Left lobe of liver (tissue), 2 donors: ENCODE data around the gene SAMD7. TPM values are rescaled to one million over a fixed set of nuclear protein-coding genes. Genes with fewer than 3 reads are reported as not detected.
A peak's percentile ranks its signal among the peaks of the same experiment; 100 is the strongest.

Source experiments
- ATAC-seq: fragments of 200-7000 bp; cut with Tn5 transposase; one replicate; pipeline ENCODE4 v1.9.1; 2020; ENCODE audit warnings: mild to moderate bottlenecking, moderate library complexity
- DNase-seq: peaks from one replicate; pipeline ENCODE4 v3.0.0-alpha.2; 2020; ENCODE audit warnings: low spot score
- total RNA-seq: library from RNA; stranded (reverse); gene quantifications from one replicate; pipeline ENCODE4 v1.2.1, GENCODE V29; 2021
- donor health status: DM: no; HTN: no; CAD: no; lungs with moderate emphysema.
- donor health status: DM: no; HTN: yes; CAD: no.

SAMD7 gene
- total RNA-seq, result not detected

GRCh38 chr3:169911272-169911671 is at the start of gene SAMD7:
SAMD7 (plus strand) TSS chr3:169911572; CDS start chr3:169919499, 7,927 bp downstream.
- ATAC-seq, result no peak
- DNase-seq, result no peak

- ATAC-seq (no peak), DNase-seq (no peak)
These were observed 49.5 kb upstream of the SAMD7 start for GRCh38 chr3:169861871-169862270.

- ATAC-seq, result peak; percentile 100
- DNase-seq, result peak; percentile 74
These were observed 47.9 kb upstream of the SAMD7 start for GRCh38 chr3:169863458-169863899.

- DNase-seq (no peak), ATAC-seq (no peak)
These were observed 47.1 kb upstream of the SAMD7 start for GRCh38 chr3:169864270-169864669.

- DNase-seq, result no peak
- ATAC-seq, result no peak
These were observed 46.1 kb upstream of the SAMD7 start for GRCh38 chr3:169865176-169865767.

GRCh38 chr3:169867584-169868210 is 43.7 kb upstream of the SAMD7 start:
- no peak for ATAC-seq
- no peak for DNase-seq

GRCh38 chr3:169868369-169868768 is 43.0 kb upstream of the SAMD7 start:
- no peak for DNase-seq
- ATAC-seq, result no peak

- no peak for DNase-seq
- peak; percentile 85 for ATAC-seq
These were observed 41.7 kb upstream of the SAMD7 start, which contains the start of gene LRRC31 for GRCh38 chr3:169869484-169870220. LRRC31 (minus strand) TSS chr3:169869935; CDS start chr3:169869807, 128 bp downstream.

GRCh38 chr3:169871129-169871886 is 40.1 kb upstream of the SAMD7 start:
- DNase-seq, result no peak
- ATAC-seq, result no peak

GRCh38 chr3:169879013-169879557 is 32.3 kb upstream of the SAMD7 start:
- DNase-seq, result no peak
- no peak for ATAC-seq

- no peak for DNase-seq
- ATAC-seq, result peak; percentile 29
These were observed 31.4 kb upstream of the SAMD7 start for GRCh38 chr3:169879845-169880575.

GRCh38 chr3:169880576-169881250 is 30.7 kb upstream of the SAMD7 start:
- ATAC-seq, result peak; percentile 56
- no peak for DNase-seq

- ATAC-seq (peak; percentile 100), DNase-seq (peak; percentile 95)
These were observed 24.7 kb upstream of the SAMD7 start for GRCh38 chr3:169886671-169887070.

GRCh38 chr3:169891886-169892285 is 19.5 kb upstream of the SAMD7 start:
- DNase-seq, result no peak
- no peak for ATAC-seq

GRCh38 chr3:169894110-169894509 is 17.3 kb upstream of the SAMD7 start:
- DNase-seq (no peak), ATAC-seq (no peak)

GRCh38 chr3:169895072-169895471 is 16.3 kb upstream of the SAMD7 start:
- DNase-seq (no peak), ATAC-seq (no peak)

GRCh38 chr3:169897284-169897683 is 14.1 kb upstream of the SAMD7 start:
- DNase-seq, result no peak
- ATAC-seq, result no peak

GRCh38 chr3:169901453-169901852 is 9.9 kb upstream of the SAMD7 start:
- ATAC-seq, result no peak
- no peak for DNase-seq

- DNase-seq (no peak), ATAC-seq (no peak)
These were observed 6.0 kb upstream of the SAMD7 start for GRCh38 chr3:169905404-169905803.

- ATAC-seq, result no peak
- DNase-seq, result no peak
These were observed 3.9 kb upstream of the SAMD7 start for GRCh38 chr3:169907476-169907875.
